ENCODE data around the gene AP1S3.

DNA sequence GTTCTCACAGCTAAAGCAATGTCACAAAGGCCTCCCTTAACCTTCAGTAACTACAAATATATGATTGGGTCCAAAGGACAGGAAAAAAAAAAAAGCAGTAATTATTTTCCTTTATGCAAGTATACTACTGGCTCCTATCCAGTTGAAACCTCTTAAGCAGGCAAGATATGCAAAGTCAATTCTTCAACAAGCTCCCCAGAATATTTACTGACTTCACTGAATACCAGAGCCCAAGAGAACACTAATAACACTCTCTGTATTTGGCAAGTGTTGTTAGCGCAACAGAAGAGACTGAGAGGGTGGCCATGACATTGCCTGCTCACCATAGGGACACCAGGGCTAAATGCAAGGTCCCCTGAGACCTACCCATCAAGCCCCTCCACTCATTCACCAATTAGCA, 74.5 kb downstream of the AP1S3 start:
- no peak for TF ChIP-seq POLR2AphosphoS5 (IDR thresholded peaks at IDR 0.05; ENCODE audit: low read depth, low read length)
- no peak for TF ChIP-seq POU2F2 (IDR thresholded peaks at IDR 0.05; ENCODE audit: low read depth, low read length)
- TF ChIP-seq SPI1 (IDR thresholded peaks at IDR 0.05; ENCODE audit: low read depth, low read length): no peak
- no peak for TF ChIP-seq POLR2A (IDR thresholded peaks at IDR 0.05; ENCODE audit: low read depth, low read length)

Measured in GM12891 (cell line).